ENCODE results near the gene KIAA0930.

KIAA0930 gene

GRCh38 chr22:45154383-45154782 is 86.3 kb downstream of the KIAA0930 start:
- in situ Hi-C loops (cut with MboI; ENCODE audit: low sequenced_read_pairs), result no loop called here

DNA sequence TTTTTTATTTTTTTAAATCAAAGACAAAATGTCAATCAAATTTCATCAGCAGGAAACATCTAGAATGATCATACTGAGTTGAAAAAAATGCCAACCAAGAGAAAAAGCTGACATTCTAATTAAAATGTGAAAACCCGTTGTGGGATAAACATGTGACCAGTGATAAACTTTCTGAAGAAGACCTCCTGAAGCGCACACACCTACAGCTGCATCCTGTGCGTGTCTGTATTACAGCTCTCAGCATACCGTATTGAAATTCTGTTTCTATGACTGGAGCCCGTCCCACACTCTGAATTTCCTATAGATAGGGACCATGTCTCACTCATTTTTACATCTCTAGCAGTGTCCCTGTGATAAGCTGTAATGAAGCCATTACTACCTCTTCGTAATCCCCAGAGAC is 89.2 kb downstream of the KIAA0930 start:
- in situ Hi-C loops (cut with MboI; ENCODE audit: low sequenced_read_pairs), result no loop called here

DNA sequence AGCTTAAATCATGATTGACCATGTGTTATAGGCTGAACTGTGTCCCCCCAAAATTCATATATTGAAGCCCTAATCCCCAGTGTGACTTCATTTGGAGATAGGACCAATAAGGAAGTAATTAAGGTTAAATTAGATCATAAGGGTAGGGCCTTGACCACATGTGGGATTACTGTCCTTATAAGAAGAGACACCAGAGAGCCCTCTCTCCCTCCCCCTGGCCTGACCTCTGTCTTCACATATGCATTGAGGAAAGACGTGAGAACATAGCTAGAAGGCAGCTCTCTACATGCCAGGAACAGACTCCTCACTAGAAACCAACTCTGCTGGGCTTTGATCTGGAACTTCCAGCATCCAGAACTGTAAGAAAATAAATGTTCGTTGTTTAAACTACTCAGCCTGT is 90.6 kb downstream of the KIAA0930 start:
- in situ Hi-C loops (cut with MboI; ENCODE audit: low sequenced_read_pairs), result no loop called here

- in situ Hi-C loops (cut with MboI; ENCODE audit: low sequenced_read_pairs), result no loop called here
These were observed 91.0 kb downstream of the KIAA0930 start for GRCh38 chr22:45149671-45150070.

DNA sequence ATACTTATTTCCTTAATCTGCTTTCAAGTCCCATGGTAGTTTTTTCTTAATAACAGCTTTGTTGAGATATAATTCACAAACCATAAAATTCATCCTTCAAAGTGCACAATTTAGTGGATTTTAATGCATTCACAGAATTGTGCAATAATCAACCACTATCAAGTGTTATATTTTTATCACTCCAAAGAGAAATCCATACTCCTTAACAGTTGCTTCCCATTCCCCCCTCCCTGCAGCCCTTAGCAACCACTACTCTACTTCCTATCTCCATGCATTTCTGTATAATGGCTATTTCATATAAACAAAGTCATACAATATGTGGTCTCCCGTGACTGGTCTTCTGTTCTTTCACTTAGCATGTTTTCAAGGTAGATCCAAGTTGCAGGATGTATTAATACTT is 95.8 kb downstream of the KIAA0930 start:
- in situ Hi-C loops (cut with MboI; ENCODE audit: low sequenced_read_pairs), result no loop called here

DNA sequence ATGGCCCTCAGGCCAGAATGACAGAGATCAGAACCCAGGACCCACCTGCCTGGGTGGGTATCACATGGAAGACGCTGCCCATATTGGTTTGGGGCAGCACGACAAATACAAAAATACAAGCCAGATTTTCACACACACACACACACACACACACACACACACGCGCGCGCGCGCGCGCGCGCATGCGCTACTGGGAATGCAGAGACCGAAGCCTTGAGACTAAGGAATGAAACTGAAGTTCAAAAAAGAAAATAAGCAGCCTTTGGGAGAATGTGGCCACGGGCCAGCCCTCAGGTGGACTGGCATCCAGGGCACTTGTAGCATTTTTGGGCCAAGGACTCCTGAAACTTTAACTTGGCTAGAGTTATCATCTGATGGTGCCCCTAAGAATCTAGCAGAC is 98.3 kb downstream of the KIAA0930 start:
- in situ Hi-C loops (cut with MboI; ENCODE audit: low sequenced_read_pairs), result no loop called here
